AG04450 (cell line): ENCODE measurements around the gene TRAF1. TPM values are rescaled to one million over a fixed set of nuclear protein-coding genes. Genes with fewer than 3 reads are reported as not detected.
A peak's percentile ranks its signal among the peaks of the same experiment; 100 is the strongest.

Source experiments
- CTCF ChIA-PET: fragments of 300-600, 350-600 bp; formaldehyde crosslinking; extraction: SDS; loops from one replicate; lab custom pipeline; 2022; ENCODE audit warnings: antibody characterized with exemption, inconsistent platforms; lab: Charles Lee
- POLR2A ChIA-PET: fragments of 350-600 bp; formaldehyde crosslinking; extraction: SDS; loops from one replicate; lab custom pipeline; 2021; ENCODE audit warnings: antibody characterized with exemption, inconsistent platforms; lab: Yijun Ruan, JAX
- DNase-seq: peaks from one replicate; pipeline ENCODE4 v3.0.0-alpha.2; 2011; ENCODE audit warnings: low read depth, low spot score
- H3K27ac ChIP-seq: one replicate; pipeline ENCODE4 v1.5.1; 2012; ENCODE audit warnings: low read depth, low read length, control low read depth
- H3K27me3 ChIP-seq: one replicate; pipeline ENCODE4 v1.6.0; 2012; ENCODE audit warnings: low read length; ENCODE audit not compliant: control insufficient read depth, insufficient read depth
- H3K4me3 ChIP-seq: 2 replicates; pipeline ENCODE4 v1.5.1; 2011; ENCODE audit warnings: mild to moderate bottlenecking, low read depth, low read length, control low read depth
- H3K9me3 ChIP-seq: 2 replicates; pipeline ENCODE4 v1.5.1; 2012; ENCODE audit warnings: low read length; ENCODE audit not compliant: control insufficient read depth, insufficient read depth
- CTCF ChIP-seq: IDR thresholded peaks from 2 replicates; pipeline ENCODE4 v1.5.1; 2011; ENCODE audit warnings: low read depth, low read length, control low read depth, inconsistent platforms
- polyA plus RNA-seq: library from polyadenylated mRNA; depleted of rRNA; stranded (reverse); fragments of >200 nt; gene quantifications from 2 replicates; pipeline ENCODE4 v1.2.3, GENCODE V29; 2011

TRAF1 gene
- polyA plus RNA-seq, 1 experiment: 3.7 TPM

GRCh38 chr9:120877276-120878034 is 49.1 kb downstream of the TRAF1 start:
- ChIA-PET POLR2A (interaction anchor here (1.5 to 1.9 kb wide), 2 partner anchors 9 kb away, joined by 3 to 6 read pairs; no protein-coding TSS in a partner anchor), CTCF (no interaction called here)
- TF ChIP-seq CTCF: 0 out of 2 replicates have a peak, but pooled peaks have one; percentile 17
- Histone ChIP-seq H3K9me3 (no peaks in the 10 kb centered on the region; the same call in 1 of the 2 replicates), H3K27me3 (no peaks in the 10 kb centered on the region), H3K27ac (peak overlapping the region; percentile 65), H3K4me3 (peak overlapping the region; percentile 76)
- DNase-seq: no peak

GRCh38 chr9:120876842-120877240 is 49.8 kb downstream of the TRAF1 start, which contains the start of gene PHF19:
PHF19 (minus strand) TSS chr9:120877188; CDS start chr9:120874741, 2,447 bp downstream.
- Histone ChIP-seq H3K27ac (peak within 1 kb of the TSS; percentile 68), H3K9me3 (no peaks in the 10 kb centered on the region; the same call in 1 of the 2 replicates), H3K27me3 (no peaks in the 10 kb centered on the region), H3K4me3 (peak within 1 kb of the TSS; percentile 76)
- no peak for DNase-seq
- ChIA-PET POLR2A (interaction anchor here (1.5 to 1.9 kb wide), 2 partner anchors 9 kb away, joined by 3 to 6 read pairs; no protein-coding TSS in a partner anchor), CTCF (no interaction called here)
- TF ChIP-seq CTCF: no peak

GRCh38 chr9:120875954-120876841 is 50.4 kb downstream of the TRAF1 start:
- Histone ChIP-seq H3K27ac (peak overlapping the region; percentile 68), H3K27me3 (no peaks in the 10 kb centered on the region), H3K4me3 (peak overlapping the region; percentile 76), H3K9me3 (no peaks in the 10 kb centered on the region; the same call in 1 of the 2 replicates)
- POLR2A ChIA-PET: interaction anchor here (1.5 to 1.9 kb wide), 2 partner anchors 8 to 10 kb away, joined by 3 to 6 read pairs; no protein-coding TSS in a partner anchor
- DNase-seq: no peak
- CTCF ChIA-PET: no interaction called here
- TF ChIP-seq CTCF: peak; percentile 13; the same call in 1 of the 2 replicates

- peak overlapping the region; percentile 76 for H3K4me3 ChIP-seq
- H3K27ac ChIP-seq: no peak overlapping the region
- H3K27me3 ChIP-seq: no peaks in the 10 kb centered on the region
- DNase-seq: no peak
- CTCF ChIA-PET: no interaction called here
- POLR2A ChIA-PET: no interaction called here
- TF ChIP-seq CTCF: no peak
- H3K9me3 ChIP-seq: no peaks in the 10 kb centered on the region; the same call in 1 of the 2 replicates
These were observed 51.0 kb downstream of the TRAF1 start for GRCh38 chr9:120875643-120875953.
